WTC11 (cell line): Measurements from ENCODE around the gene NPTX1. TPM values are rescaled to one million over a fixed set of nuclear protein-coding genes. Genes with fewer than 3 reads are reported as not detected.

ENCODE experiments used
- ATAC-seq: fragments of 200-7000 bp; cut with Tn5 transposase; 2 replicates; pipeline ENCODE4 v1.10.0; 2021; ENCODE audit warnings: mild to moderate bottlenecking, moderate library complexity
- CTCF ChIA-PET: fragments of 300-600 bp; sonication (Branson Sonifier 250); formaldehyde crosslinking; loops from one replicate; lab custom pipeline; 2021; ENCODE audit warnings: antibody characterized with exemption; lab: Charles Lee
- POLR2A ChIA-PET: fragments of 350-600 bp; sonication (Branson Sonifier 250); formaldehyde crosslinking; loops from one replicate; lab custom pipeline; 2021; ENCODE audit warnings: antibody characterized with exemption; lab: Charles Lee
- DNase-seq: peaks from one replicate; pipeline ENCODE4 v3.0.0; 2021; ENCODE audit warnings: low spot score
- H3K27ac Mint-ChIP-seq: 2 replicates; pipeline ENCODE4 v1.8.0; 2021; ENCODE audit warnings: mixed read lengths
- H3K27me3 Mint-ChIP-seq: 2 replicates; pipeline ENCODE4 v1.8.0; 2021; ENCODE audit warnings: low read depth, mild to moderate bottlenecking, moderate library complexity, mixed read lengths
- H3K36me3 Mint-ChIP-seq: 2 replicates; pipeline ENCODE4 v1.8.0; 2021; ENCODE audit warnings: mixed read lengths
- H3K4me1 Mint-ChIP-seq: 2 replicates; pipeline ENCODE4 v1.8.0; 2022; ENCODE audit warnings: mixed read lengths
- H3K4me3 Mint-ChIP-seq: 2 replicates; pipeline ENCODE4 v1.8.0; 2021; ENCODE audit warnings: mild to moderate bottlenecking, moderate library complexity, mixed read lengths
- H3K9me3 Mint-ChIP-seq: 2 replicates; pipeline ENCODE4 v1.8.0; 2021; ENCODE audit warnings: mixed read lengths
- ATF3 ChIP-seq: sonication (generic); formaldehyde crosslinking; conservative IDR thresholded peaks from 2 replicates; pipeline ENCODE4 v1.8.1; 2022; ENCODE audit warnings: mild to moderate bottlenecking, missing genetic modification reagents
- CBFB ChIP-seq: sonication (generic); formaldehyde crosslinking; IDR thresholded peaks from 2 replicates; pipeline ENCODE4 v1.8.1; 2022; ENCODE audit warnings: mild to moderate bottlenecking, low read depth, missing genetic modification reagents
- CREB1 ChIP-seq: sonication (generic); formaldehyde crosslinking; IDR thresholded peaks from 2 replicates; pipeline ENCODE4 v1.8.0; 2023; ENCODE audit warnings: mild to moderate bottlenecking, missing genetic modification reagents
- E2F4 ChIP-seq: sonication (generic); formaldehyde crosslinking; IDR thresholded peaks from 2 replicates; pipeline ENCODE4 v1.8.1; 2022; ENCODE audit warnings: low read depth, mild to moderate bottlenecking, moderate library complexity, missing genetic modification reagents, borderline replicate concordance
- ETV6 ChIP-seq: sonication (generic); formaldehyde crosslinking; IDR thresholded peaks from 2 replicates; pipeline ENCODE4 v1.8.1; 2022; ENCODE audit warnings: mild to moderate bottlenecking, missing genetic modification reagents
- GTF2I ChIP-seq: fragments of 250-450 bp; sonication (Bioruptor Pico); conservative IDR thresholded peaks from 2 replicates; pipeline ENCODE4 v1.4.0; 2021; ENCODE audit warnings: mild to moderate bottlenecking
- HMGA2 ChIP-seq: fragments of 250-450 bp; sonication (Bioruptor Pico); IDR thresholded peaks from 2 replicates; pipeline ENCODE4 v1.4.0; 2021; ENCODE audit warnings: mild to moderate bottlenecking, moderate library complexity
- IRF2 ChIP-seq: sonication (generic); formaldehyde crosslinking; IDR thresholded peaks from 2 replicates; pipeline ENCODE4 v1.8.0; 2022; ENCODE audit warnings: low read depth, missing genetic modification reagents, borderline replicate concordance
- MYBL2 ChIP-seq: sonication (generic); formaldehyde crosslinking; IDR thresholded peaks from 2 replicates; pipeline ENCODE4 v1.8.1; 2023; ENCODE audit warnings: mild to moderate bottlenecking, moderate library complexity, missing genetic modification reagents
- RORB ChIP-seq: fragments of 250-450 bp; sonication (Bioruptor Pico); IDR thresholded peaks from 2 replicates; pipeline ENCODE4 v1.9.0; 2021; ENCODE audit warnings: mild to moderate bottlenecking
- SOX15 ChIP-seq: fragments of 250-450 bp; sonication (Bioruptor Pico); IDR thresholded peaks from 2 replicates; pipeline ENCODE4 v1.9.0; 2021; ENCODE audit warnings: mild to moderate bottlenecking
- USF1 ChIP-seq: sonication (generic); formaldehyde crosslinking; IDR thresholded peaks from 2 replicates; pipeline ENCODE4 v1.8.0; 2022; ENCODE audit warnings: mild to moderate bottlenecking, missing genetic modification reagents
- ZMAT4 ChIP-seq: fragments of 250-450 bp; sonication (Bioruptor Pico); IDR thresholded peaks from 2 replicates; pipeline ENCODE4 v1.9.0; 2021; ENCODE audit warnings: mild to moderate bottlenecking
- ZNF121 ChIP-seq: sonication (generic); formaldehyde crosslinking; IDR thresholded peaks from 2 replicates; pipeline ENCODE4 v1.8.0; 2023; ENCODE audit warnings: missing genetic modification reagents
- ZNF219 ChIP-seq: sonication (generic); formaldehyde crosslinking; IDR thresholded peaks from 2 replicates; pipeline ENCODE4 v1.8.0; 2023; ENCODE audit warnings: missing genetic modification reagents, mild to moderate bottlenecking, borderline replicate concordance
- ZNF263 ChIP-seq: sonication (generic); formaldehyde crosslinking; IDR thresholded peaks from 2 replicates; pipeline ENCODE4 v1.8.1; 2022; ENCODE audit warnings: low read depth, mild to moderate bottlenecking, moderate library complexity, missing genetic modification reagents
- ZNF423 ChIP-seq: fragments of 250-450 bp; sonication (Bioruptor Pico); IDR thresholded peaks from 2 replicates; pipeline ENCODE4 v2.1.2; 2022; ENCODE audit warnings: mild to moderate bottlenecking, moderate library complexity
- ZNF532 ChIP-seq: fragments of 250-450 bp; sonication (Bioruptor Pico); IDR thresholded peaks from 2 replicates; pipeline ENCODE4 v1.9.0; 2021; ENCODE audit warnings: mild to moderate bottlenecking, borderline replicate concordance
- total RNA-seq: library from RNA; stranded (reverse); gene quantifications from 3 replicates; pipeline ENCODE4 v1.2.3, GENCODE V29; 2021

Gene NPTX1
- total RNA-seq, 1 experiment from 2014 or later: 15.1 TPM

- TF ChIP-seq USF1 (CRISPR knock-in tag) (no peak), E2F4 (CRISPR knock-in tag) (no peak), SOX15 (no peak), MYBL2 (CRISPR knock-in tag) (no peak), CREB1 (no peak), ZNF532 (CRISPR knock-in tag) (no peak), ATF3 (CRISPR knock-in tag) (no peak), ZNF219 (CRISPR knock-in tag) (no peak)
Measured at GRCh38 chr17:80444644-80444979, 31.8 kb downstream of the NPTX1 start (continued).

- Mint-ChIP-seq H3K9me3 (no peaks in the 10 kb centered on the region), H3K36me3 (no peaks in the 10 kb centered on the region)
- TF ChIP-seq ZNF423 (CRISPR knock-in tag): peak; percentile 55; the same call in 1 of the 2 replicates
- no peak for TF ChIP-seq ZNF121
- TF ChIP-seq GTF2I: no peak
- no peak for TF ChIP-seq RORB (CRISPR knock-in tag)
- no peak for TF ChIP-seq ZNF263 (CRISPR knock-in tag)
- TF ChIP-seq, all 79 proteins: peak for 1
- no peak overlapping the region for H3K27ac Mint-ChIP-seq
- ChIA-PET CTCF (interaction anchor here (2.5 kb wide), 1 partner anchor 17 kb away, joined by 12 read pairs; no protein-coding TSS in a partner anchor), POLR2A (no interaction called here)
- peak; percentile 42 for ATAC-seq
- peak; percentile 53 for DNase-seq
- H3K4me3 Mint-ChIP-seq: no peak overlapping the region
- no peaks in the 10 kb centered on the region; the same call in 1 of the 2 replicates for H3K4me1 Mint-ChIP-seq
- H3K27me3 Mint-ChIP-seq: peaks cover 8% of the 10 kb centered on the region
Measured at GRCh38 chr17:80443916-80444643, 32.3 kb downstream of the NPTX1 start.

GRCh38 chr17:80443498-80443897 is 32.9 kb downstream of the NPTX1 start:
- CTCF ChIA-PET: interaction anchor here (1.0 to 2.5 kb wide), 2 partner anchors 16 to 545 kb away, joined by 5 to 12 read pairs; no protein-coding TSS in a partner anchor
- no peak overlapping the region for H3K4me3 Mint-ChIP-seq
- TF ChIP-seq CBFB (CRISPR knock-in tag): no peak
- no peak for TF ChIP-seq ZMAT4 (CRISPR knock-in tag)
- TF ChIP-seq HMGA2: no peak
- no peak for TF ChIP-seq IRF2 (CRISPR knock-in tag)
- no peak for TF ChIP-seq ZNF532 (CRISPR knock-in tag)
- no peak for TF ChIP-seq ETV6 (CRISPR knock-in tag)

More at GRCh38 chr17:80443498-80443897, 32.9 kb downstream of the NPTX1 start:
- POLR2A ChIA-PET: interaction anchor here (0.9 kb wide), 1 partner anchor 12 kb away, joined by 5 read pairs; no protein-coding TSS in a partner anchor
- H3K36me3 Mint-ChIP-seq: no peaks in the 10 kb centered on the region
- no peak overlapping the region for H3K27ac Mint-ChIP-seq
- no peaks in the 10 kb centered on the region for H3K9me3 Mint-ChIP-seq
- H3K4me1 Mint-ChIP-seq: no peaks in the 10 kb centered on the region; the same call in 1 of the 2 replicates
- DNase-seq: no peak
- H3K27me3 Mint-ChIP-seq: peaks cover 8% of the 10 kb centered on the region
- ATAC-seq: no peak
